ENCODE results near the gene POLE.
A peak's percentile ranks its signal among the peaks of the same experiment; 100 is the strongest.

POLE gene

DNA sequence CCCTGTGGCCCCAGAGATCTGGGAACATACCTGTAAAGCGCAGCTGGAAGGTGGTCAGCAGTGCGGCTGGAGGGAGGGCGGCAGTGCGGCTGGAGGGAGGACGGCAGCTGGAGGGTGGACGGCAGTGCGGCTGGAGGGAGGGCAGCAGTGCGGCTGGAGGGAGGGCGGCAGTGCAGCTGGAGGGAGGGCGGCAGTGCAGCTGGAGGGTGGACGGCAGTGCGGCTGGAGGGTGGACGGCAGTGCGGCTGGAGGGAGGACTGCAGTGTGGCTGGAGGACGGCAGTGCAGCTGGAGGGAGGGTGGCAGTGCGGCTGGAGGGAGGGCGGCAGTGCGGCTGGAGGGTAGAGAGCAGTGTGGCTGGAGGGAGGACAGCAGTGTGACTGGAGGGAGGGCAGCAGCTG, 100.2 kb downstream of the POLE start:
- H3K36me3 ChIP-seq (ENCODE audit: insufficient read depth, low read length), result peaks cover 10% of the 10 kb centered on the region
- no peaks in the 10 kb centered on the region for H3K79me2 ChIP-seq (ENCODE audit: insufficient read depth, low read length)
- H3K4me1 ChIP-seq (ENCODE audit: insufficient read depth, low read length), result no peaks in the 10 kb centered on the region
- no peaks in the 10 kb centered on the region for H3K9me3 ChIP-seq (ENCODE audit: insufficient read depth, low read length, severe bottlenecking)
- peaks cover 10% of the 10 kb centered on the region; the same call in 1 of the 2 replicates for H4K20me1 ChIP-seq (ENCODE audit: insufficient read depth, low read length)
- H3K27ac ChIP-seq (ENCODE audit: low read length), result no peak overlapping the region
- H2AFZ ChIP-seq (ENCODE audit: low read depth, low read length), result no peak overlapping the region
- H3K27me3 ChIP-seq (ENCODE audit: insufficient read depth, low read length, poor library complexity), result no peaks in the 10 kb centered on the region
- DNase-seq (no peak), ATAC-seq (ENCODE audit: insufficient read depth, low read depth) (no peak)
- no peak overlapping the region for H3K9ac ChIP-seq (ENCODE audit: low read depth, low read length)
- H3K4me2 ChIP-seq (ENCODE audit: insufficient read depth, low read length), result no peak overlapping the region
- no peak overlapping the region for H3K4me3 ChIP-seq (ENCODE audit: low read depth in 1 of 2, low read length in 2 of 2)
- no peak for TF ChIP-seq CTCF (IDR thresholded peaks at IDR 0.05; ENCODE audit: borderline replicate concordance, extremely low read depth, low read length, poor library complexity, severe bottlenecking)
- no peak for TF ChIP-seq EZH2 (IDR thresholded peaks at IDR 0.05; ENCODE audit: borderline replicate concordance, low read depth, low read length, severe bottlenecking)

DNA sequence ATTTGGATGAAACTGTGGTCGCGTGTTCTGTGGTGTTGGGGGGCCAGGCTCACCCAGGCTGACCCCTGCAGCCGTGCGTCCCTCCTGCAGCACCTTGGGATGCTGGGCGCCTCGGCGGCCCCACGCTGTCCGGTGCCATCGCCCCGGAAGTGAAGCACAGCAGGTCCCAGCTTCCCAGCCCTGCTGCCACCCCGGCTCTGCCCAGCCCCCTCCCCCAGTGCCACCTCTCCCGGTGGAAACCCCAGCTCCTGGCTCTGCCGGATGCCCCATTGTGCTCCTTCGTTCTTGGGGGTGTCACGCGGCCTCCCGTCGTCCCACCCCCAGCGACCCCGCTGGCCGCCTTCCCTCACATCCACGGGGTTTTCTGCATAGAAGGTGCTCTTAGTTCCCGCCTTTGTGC, 102.0 kb downstream of the POLE start:
- no peaks in the 10 kb centered on the region for H3K9me3 ChIP-seq (ENCODE audit: insufficient read depth, low read length, severe bottlenecking)
- DNase-seq, result no peak
- H3K4me2 ChIP-seq (ENCODE audit: insufficient read depth, low read length), result no peak overlapping the region
- H3K79me2 ChIP-seq (ENCODE audit: insufficient read depth, low read length), result no peaks in the 10 kb centered on the region
- no peak overlapping the region for H3K9ac ChIP-seq (ENCODE audit: low read depth, low read length)
- H4K20me1 ChIP-seq (ENCODE audit: insufficient read depth, low read length), result peaks cover 14% of the 10 kb centered on the region; the same call in 1 of the 2 replicates
- H3K27ac ChIP-seq (ENCODE audit: low read length), result no peak overlapping the region
- no peak overlapping the region for H2AFZ ChIP-seq (ENCODE audit: low read depth, low read length)
- no peaks in the 10 kb centered on the region for H3K4me1 ChIP-seq (ENCODE audit: insufficient read depth, low read length)
- no peak overlapping the region for H3K4me3 ChIP-seq (ENCODE audit: low read depth in 1 of 2, low read length in 2 of 2)
- peaks cover 26% of the 10 kb centered on the region for H3K36me3 ChIP-seq (ENCODE audit: insufficient read depth, low read length)
- no peaks in the 10 kb centered on the region for H3K27me3 ChIP-seq (ENCODE audit: insufficient read depth, low read length, poor library complexity)
- no peak for ATAC-seq (ENCODE audit: insufficient read depth, low read depth)
- TF ChIP-seq EZH2 (IDR thresholded peaks at IDR 0.05; ENCODE audit: borderline replicate concordance, low read depth, low read length, severe bottlenecking) (no peak), CTCF (IDR thresholded peaks at IDR 0.05; ENCODE audit: borderline replicate concordance, extremely low read depth, low read length, poor library complexity, severe bottlenecking) (no peak)

DNA sequence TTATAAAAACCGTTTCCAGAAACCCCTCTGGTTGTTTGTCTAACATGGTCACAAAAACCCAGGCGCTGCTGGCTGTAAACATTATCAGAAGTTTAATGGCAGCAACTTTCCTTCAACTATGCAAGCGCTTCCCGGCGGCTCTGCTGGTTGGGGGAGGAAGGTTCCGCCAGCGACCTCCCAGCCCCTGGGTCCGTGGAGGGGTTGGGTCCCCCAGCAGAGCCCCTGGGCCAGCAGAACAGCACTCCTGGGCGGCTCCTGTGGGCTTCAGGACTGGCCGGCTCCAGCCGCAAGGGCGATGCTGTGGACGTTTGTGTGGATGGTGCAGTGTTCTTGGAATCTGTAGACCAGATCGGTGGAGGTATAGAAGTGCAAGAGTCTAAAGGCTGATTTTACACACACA, 102.7 kb downstream of the POLE start:
- DNase-seq (no peak), ATAC-seq (ENCODE audit: insufficient read depth, low read depth) (0 out of 3 replicates have a peak, but pooled peaks have one; percentile 20)
- Histone ChIP-seq H3K36me3 (ENCODE audit: insufficient read depth, low read length) (peaks cover 26% of the 10 kb centered on the region), H2AFZ (ENCODE audit: low read depth, low read length) (no peak overlapping the region), H3K4me2 (ENCODE audit: insufficient read depth, low read length) (no peak overlapping the region), H3K27me3 (ENCODE audit: insufficient read depth, low read length, poor library complexity) (no peaks in the 10 kb centered on the region), H3K4me1 (ENCODE audit: insufficient read depth, low read length) (no peaks in the 10 kb centered on the region), H4K20me1 (ENCODE audit: insufficient read depth, low read length) (peaks cover 14% of the 10 kb centered on the region; the same call in 1 of the 2 replicates), H3K79me2 (ENCODE audit: insufficient read depth, low read length) (no peaks in the 10 kb centered on the region), H3K9me3 (ENCODE audit: insufficient read depth, low read length, severe bottlenecking) (no peaks in the 10 kb centered on the region), H3K9ac (ENCODE audit: low read depth, low read length) (no peak overlapping the region), H3K27ac (ENCODE audit: low read length) (no peak overlapping the region), H3K4me3 (ENCODE audit: low read depth in 1 of 2, low read length in 2 of 2) (no peak overlapping the region)
- TF ChIP-seq EZH2 (IDR thresholded peaks at IDR 0.05; ENCODE audit: borderline replicate concordance, low read depth, low read length, severe bottlenecking), result no peak
- TF ChIP-seq CTCF (IDR thresholded peaks at IDR 0.05; ENCODE audit: borderline replicate concordance, extremely low read depth, low read length, poor library complexity, severe bottlenecking), result no peak

- no peaks in the 10 kb centered on the region for H3K27me3 ChIP-seq (ENCODE audit: insufficient read depth, low read length, poor library complexity)
- H4K20me1 ChIP-seq (ENCODE audit: insufficient read depth, low read length), result peaks cover 10% of the 10 kb centered on the region; the same call in 1 of the 2 replicates
- no peaks in the 10 kb centered on the region for H3K9me3 ChIP-seq (ENCODE audit: insufficient read depth, low read length, severe bottlenecking)
- H3K4me1 ChIP-seq (ENCODE audit: insufficient read depth, low read length), result no peaks in the 10 kb centered on the region
- DNase-seq (no peak), ATAC-seq (ENCODE audit: insufficient read depth, low read depth) (no peak)
- H3K79me2 ChIP-seq (ENCODE audit: insufficient read depth, low read length), result no peaks in the 10 kb centered on the region
- TF ChIP-seq CTCF (IDR thresholded peaks at IDR 0.05; ENCODE audit: borderline replicate concordance, extremely low read depth, low read length, poor library complexity, severe bottlenecking) (no peak), EZH2 (IDR thresholded peaks at IDR 0.05; ENCODE audit: borderline replicate concordance, low read depth, low read length, severe bottlenecking) (no peak)
- H3K36me3 ChIP-seq (ENCODE audit: insufficient read depth, low read length), result peaks cover 27% of the 10 kb centered on the region
- H3K4me3 ChIP-seq (ENCODE audit: low read depth in 1 of 2, low read length in 2 of 2), result no peak overlapping the region
- H3K4me2 ChIP-seq (ENCODE audit: insufficient read depth, low read length), result no peak overlapping the region
- H3K9ac ChIP-seq (ENCODE audit: low read depth, low read length), result no peak overlapping the region
- no peak overlapping the region for H2AFZ ChIP-seq (ENCODE audit: low read depth, low read length)
- no peak overlapping the region for H3K27ac ChIP-seq (ENCODE audit: low read length)
Measured at GRCh38 chr12:132583736-132584135, 103.4 kb downstream of the POLE start.

All from DND-41 (cell line).